ENCODE results near the gene LYPD6B.
"Not testable (repeated sequence)": the region's sequence is repeated elsewhere in the genome, so short reads cannot be mapped to it uniquely, and the experiment has no call there.

DNA sequence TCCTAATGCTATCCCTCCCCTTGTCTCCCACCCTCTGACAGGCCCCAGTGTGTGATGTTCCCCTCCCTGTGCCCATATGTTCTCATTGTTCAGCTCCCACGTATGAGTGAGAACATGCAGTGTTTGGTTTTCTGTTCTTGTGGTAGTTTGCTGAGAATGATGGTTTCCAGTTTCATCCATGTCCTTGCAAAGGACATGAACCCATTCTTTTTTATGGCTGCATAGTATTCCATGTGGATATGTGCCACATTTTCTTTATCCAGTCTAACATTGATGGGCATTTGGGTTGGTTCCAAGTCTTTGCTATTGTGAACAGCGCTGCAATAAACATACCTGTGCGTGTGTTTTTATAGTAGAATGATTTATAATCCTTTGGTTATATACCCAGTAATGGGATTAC is 212.9 kb downstream of the LYPD6B start:
- TF ChIP-seq, protein P1, sequence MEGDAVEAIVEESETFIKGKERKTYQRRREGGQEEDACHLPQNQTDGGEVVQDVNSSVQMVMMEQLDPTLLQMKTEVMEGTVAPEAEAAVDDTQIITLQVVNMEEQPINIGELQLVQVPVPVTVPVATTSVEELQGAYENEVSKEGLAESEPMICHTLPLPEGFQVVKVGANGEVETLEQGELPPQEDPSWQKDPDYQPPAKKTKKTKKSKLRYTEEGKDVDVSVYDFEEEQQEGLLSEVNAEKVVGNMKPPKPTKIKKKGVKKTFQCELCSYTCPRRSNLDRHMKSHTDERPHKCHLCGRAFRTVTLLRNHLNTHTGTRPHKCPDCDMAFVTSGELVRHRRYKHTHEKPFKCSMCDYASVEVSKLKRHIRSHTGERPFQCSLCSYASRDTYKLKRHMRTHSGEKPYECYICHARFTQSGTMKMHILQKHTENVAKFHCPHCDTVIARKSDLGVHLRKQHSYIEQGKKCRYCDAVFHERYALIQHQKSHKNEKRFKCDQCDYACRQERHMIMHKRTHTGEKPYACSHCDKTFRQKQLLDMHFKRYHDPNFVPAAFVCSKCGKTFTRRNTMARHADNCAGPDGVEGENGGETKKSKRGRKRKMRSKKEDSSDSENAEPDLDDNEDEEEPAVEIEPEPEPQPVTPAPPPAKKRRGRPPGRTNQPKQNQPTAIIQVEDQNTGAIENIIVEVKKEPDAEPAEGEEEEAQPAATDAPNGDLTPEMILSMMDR (conservative IDR thresholded peaks at IDR 0.05; ENCODE audit: low read depth, low read length), result not testable (repeated sequence)
- TF ChIP-seq EZH2 (IDR thresholded peaks at IDR 0.05; ENCODE audit: low read length, unreplicated experiment), result not testable (repeated sequence)

Data from PC-3 (cell line).